SK-N-SH (cell line): Measurements from ENCODE around the gene PTBP1. TPM values are rescaled to one million over a fixed set of nuclear protein-coding genes. Genes with fewer than 3 reads are reported as not detected.

Experiments used
- CTCF ChIA-PET: fragments of 300-600, 350-600 bp; formaldehyde crosslinking; extraction: SDS; loops from one replicate; lab custom pipeline; 2021; lab: Yijun Ruan, JAX
- POLR2A ChIA-PET: fragments of 350-600 bp; sonication (Branson Sonifier 250); formaldehyde crosslinking; extraction: SDS; loops from one replicate; lab custom pipeline; 2020; ENCODE audit warnings: antibody characterized with exemption, inconsistent platforms; lab: Yijun Ruan, JAX
- DNase-seq: peaks from one replicate; pipeline ENCODE4 v3.0.0; 2012
- H2AFZ ChIP-seq: fragments of 200-600 bp; sonication (generic); 2 replicates; pipeline ENCODE4 v1.8.1; 2016; ENCODE audit warnings: antibody characterized with exemption, mild to moderate bottlenecking, low read depth
- H3F3A ChIP-seq: fragments of 200-600 bp; sonication (generic); replicated peaks from 2 replicates; pipeline ENCODE3; 2016; ENCODE audit warnings: antibody characterized with exemption, mild to moderate bottlenecking; ENCODE audit not compliant: insufficient read depth
- H3K27ac ChIP-seq, 2 experiments: fragments of 200-500 bp in 1 of 2; fragments of 200-600 bp in 1 of 2; sonication (Bioruptor generic) in 1 of 2; sonication (generic), shearing (Covaris generic) in 1 of 2; 2 replicates each; pipeline versions ENCODE4 v1.5.1 to v1.6.1; 2014 to 2016; ENCODE audit warnings: low read depth in 2 of 2, inconsistent platforms in 1 of 2, low read length in 1 of 2, mild to moderate bottlenecking in 1 of 2, mixed read lengths in 1 of 2
- H3K27me3 ChIP-seq: fragments of 200-600 bp; sonication (generic), shearing (Covaris generic); 2 replicates; pipeline ENCODE4 v1.6.1; 2016; ENCODE audit warnings: mixed run types; ENCODE audit not compliant: insufficient read depth
- H3K36me3 ChIP-seq, 2 experiments: fragments of 200-500 bp in 1 of 2; fragments of 200-600 bp in 1 of 2; sonication (Bioruptor generic) in 1 of 2; sonication (generic) in 1 of 2; replicated peaks in 1 of 2; 2 replicates each; pipeline versions ENCODE3 to v1.5.1; 2014 to 2016; ENCODE audit warnings: low read length in 1 of 2, mild to moderate bottlenecking in 1 of 2; ENCODE audit not compliant: insufficient read depth in 2 of 2, control insufficient read depth in 1 of 2
- H3K4me1 ChIP-seq, 2 experiments: fragments of 200-500 bp in 1 of 2; fragments of 200-600 bp in 1 of 2; sonication (Bioruptor generic) in 1 of 2; sonication (generic), shearing (Covaris generic) in 1 of 2; 2 replicates each; pipeline versions ENCODE4 v1.5.1 to v1.6.1; 2014 to 2016; ENCODE audit warnings: low read depth in 1 of 2, low read length in 1 of 2, mixed run types in 1 of 2; ENCODE audit not compliant: insufficient read depth in 2 of 2, control insufficient read depth in 1 of 2
- H3K4me2 ChIP-seq: fragments of 200-600 bp; sonication (generic), shearing (Covaris generic); 2 replicates; pipeline ENCODE4 v1.6.1; 2017; ENCODE audit warnings: mixed run types
- H3K4me3 ChIP-seq, 2 experiments: fragments of 200-500 bp in 1 of 2; fragments of 200-600 bp in 1 of 2; sonication (Bioruptor generic) in 1 of 2; sonication (generic), shearing (Covaris generic) in 1 of 2; 2 replicates each; pipeline versions ENCODE4 v1.5.1 to v1.8.1; 2014 to 2016; ENCODE audit warnings: low read depth in 2 of 2, inconsistent platforms in 1 of 2, low read length in 1 of 2, mild to moderate bottlenecking in 1 of 2, mixed read lengths in 1 of 2, moderate library complexity in 1 of 2
- H3K79me2 ChIP-seq: fragments of 200-600 bp; sonication (generic); 2 replicates; pipeline ENCODE4 v1.8.1; 2017; ENCODE audit warnings: mild to moderate bottlenecking; ENCODE audit not compliant: insufficient read depth
- H3K9ac ChIP-seq: fragments of 200-600 bp; sonication (generic); 2 replicates; pipeline ENCODE4 v1.6.1; 2017; ENCODE audit warnings: mixed run types
- H3K9me2 ChIP-seq: fragments of 200-600 bp; sonication (generic); 2 replicates; pipeline ENCODE4 v1.6.1; 2017; ENCODE audit warnings: mixed run types
- H3K9me3 ChIP-seq: fragments of 200-600 bp; sonication (generic); 2 replicates; pipeline ENCODE4 v1.6.1; 2017; ENCODE audit warnings: mixed run types, mild to moderate bottlenecking, moderate library complexity
- H4K20me1 ChIP-seq: fragments of 200-600 bp; sonication (generic); 2 replicates; pipeline ENCODE4 v1.6.1; 2017; ENCODE audit warnings: mild to moderate bottlenecking, mixed run types; ENCODE audit not compliant: insufficient read depth
- CHD2 ChIP-seq: fragments of 150-350 bp; IDR thresholded peaks from 2 replicates; pipeline ENCODE4 v1.6.1; 2018; ENCODE audit warnings: low read length; ENCODE audit not compliant: partially characterized antibody
- CTCF ChIP-seq: fragments of 200-600 bp; sonication (generic); IDR thresholded peaks from 2 replicates; pipeline ENCODE4 v1.6.1; 2017; ENCODE audit warnings: antibody characterized with exemption, mild to moderate bottlenecking, moderate library complexity
- EP300 ChIP-seq, 2 experiments: IDR thresholded peaks; 2 replicates each; pipeline versions ENCODE4 v1.4.0 to v1.6.1; 2012; ENCODE audit warnings: borderline replicate concordance in 1 of 2, low read depth in 1 of 2, low read length in 1 of 2
- FOXJ3 ChIP-seq: sonication (generic); formaldehyde crosslinking; IDR thresholded peaks from 2 replicates; pipeline ENCODE4 v1.5.1; 2020; ENCODE audit warnings: mild to moderate bottlenecking, missing genetic modification reagents
- JUND ChIP-seq: IDR thresholded peaks from 2 replicates; pipeline ENCODE4 v1.4.0; 2012
- MAX ChIP-seq: IDR thresholded peaks from 2 replicates; pipeline ENCODE4 v1.4.0; 2012; ENCODE audit warnings: low read depth
- MEF2A ChIP-seq: IDR thresholded peaks from 2 replicates; pipeline ENCODE4 v1.4.0; 2012; ENCODE audit warnings: low read depth, borderline replicate concordance
- NRF1 ChIP-seq: IDR thresholded peaks from 2 replicates; pipeline ENCODE4 v1.6.1; 2012; ENCODE audit warnings: low read depth, mild to moderate bottlenecking, low read length
- SIN3A ChIP-seq: IDR thresholded peaks from 2 replicates; pipeline ENCODE4 v1.6.1; 2012; ENCODE audit warnings: low read depth, mild to moderate bottlenecking, low read length, moderate library complexity, borderline replicate concordance
- SMC3 ChIP-seq: IDR thresholded peaks from 2 replicates; pipeline ENCODE4 v1.6.1; 2012; ENCODE audit warnings: low read depth, low read length, improper control_type of control experiment
- TAF1 ChIP-seq: IDR thresholded peaks from 2 replicates; pipeline ENCODE4 v1.6.1; 2012; ENCODE audit warnings: low read depth, mild to moderate bottlenecking, low read length, moderate library complexity, borderline replicate concordance
- TCF12 ChIP-seq: IDR thresholded peaks from 2 replicates; pipeline ENCODE4 v1.4.0; 2012
- USF1 ChIP-seq: IDR thresholded peaks from 2 replicates; pipeline ENCODE4 v1.4.0; 2012; ENCODE audit warnings: low read depth, borderline replicate concordance
- USF2 ChIP-seq: fragments of 150-350 bp; IDR thresholded peaks from 2 replicates; pipeline ENCODE4 v1.6.1; 2017; ENCODE audit warnings: antibody characterized with exemption, low read length, low read depth, borderline replicate concordance
- YY1 ChIP-seq: IDR thresholded peaks from 2 replicates; pipeline ENCODE4 v1.4.0; 2012; ENCODE audit warnings: low read depth, mild to moderate bottlenecking
- WGBS: methylation state at CpG from one replicate; pipeline ENCODE4 v1.1.6; 2017; ENCODE audit warnings: low lambda C conversion rate; 5-methylcytosine and 5-hydroxymethylcytosine counted together
- polyA plus RNA-seq, 3 experiments: library from polyadenylated mRNA; depleted of rRNA; stranded (reverse); fragments of >200 nt; gene quantifications; 2 replicates each; pipeline ENCODE4 v1.2.3, GENCODE V29; 2012
- TF ChIP-seq, protein P1 (sequence below): IDR thresholded peaks from 2 replicates; pipeline ENCODE4; 2012

The PTBP1 gene
- polyA plus RNA-seq, 1 of the 3 experiments (the other 2 are of a cell fraction), result 243 TPM

GRCh38 chr19:811506-812048 lies 14.3 kb downstream of the PTBP1 start:
- Histone ChIP-seq H3K4me3 (no peak overlapping the region), H3K9ac (no peak overlapping the region), H3K79me2 (peaks cover 33% of the 10 kb centered on the region; the same call in 1 of the 2 replicates), H3K27me3 (no peaks in the 10 kb centered on the region), H3K9me3 (no peaks in the 10 kb centered on the region), H4K20me1 (peaks cover 56% of the 10 kb centered on the region), H3F3A (peaks cover 34% of the 10 kb centered on the region), H2AFZ (no peak overlapping the region), H3K27ac (no peak overlapping the region), H3K9me2 (no peaks in the 10 kb centered on the region), H3K4me2 (no peak overlapping the region), H3K36me3 (peaks cover 42 to 49% of the 10 kb centered on the region in 2 experiments), H3K4me1 (no peaks in the 10 kb centered on the region)
- ChIA-PET POLR2A (no interaction called here), CTCF (interaction anchor here (1.3 kb wide), 1 partner anchor 11 kb away, joined by 5 read pairs; no protein-coding TSS in a partner anchor)
- no peak for DNase-seq
- 96% methylated on average over 19 of the region's 20 CpGs for WGBS
- TF ChIP-seq NRF1, result no peak
- TF ChIP-seq SIN3A, result no peak
- TF ChIP-seq TAF1, result no peak
- no peak for TF ChIP-seq FOXJ3 (CRISPR knock-in tag)
- no peak for TF ChIP-seq MAX
- TF ChIP-seq, protein P1, sequence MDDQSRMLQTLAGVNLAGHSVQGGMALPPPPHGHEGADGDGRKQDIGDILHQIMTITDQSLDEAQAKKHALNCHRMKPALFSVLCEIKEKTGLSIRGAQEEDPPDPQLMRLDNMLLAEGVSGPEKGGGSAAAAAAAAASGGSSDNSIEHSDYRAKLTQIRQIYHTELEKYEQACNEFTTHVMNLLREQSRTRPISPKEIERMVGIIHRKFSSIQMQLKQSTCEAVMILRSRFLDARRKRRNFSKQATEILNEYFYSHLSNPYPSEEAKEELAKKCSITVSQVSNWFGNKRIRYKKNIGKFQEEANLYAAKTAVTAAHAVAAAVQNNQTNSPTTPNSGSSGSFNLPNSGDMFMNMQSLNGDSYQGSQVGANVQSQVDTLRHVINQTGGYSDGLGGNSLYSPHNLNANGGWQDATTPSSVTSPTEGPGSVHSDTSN, result no peak
- TF ChIP-seq USF2, result no peak
- no peak for TF ChIP-seq CTCF
- no peak for TF ChIP-seq TCF12
- TF ChIP-seq MEF2A, result no peak
- TF ChIP-seq YY1, result no peak
- TF ChIP-seq EP300 (IDR thresholded peaks at IDR 0.05; ENCODE audit: borderline replicate concordance in 1 of 2, low read depth in 1 of 2, low read length in 1 of 2), result no peak
- TF ChIP-seq SMC3, result no peak
- TF ChIP-seq JUND, result no peak
- TF ChIP-seq CHD2, result no peak
- TF ChIP-seq USF1, result no peak
- TF ChIP-seq, all 33 proteins: peak for 0
